Muscle layer of colon (tissue), 2 donors: ENCODE data around the gene CMIP.

Experiments used
- H3K27ac ChIP-seq: one replicate; pipeline ENCODE4 v1.7.0; 2013; ENCODE audit warnings: low read depth, mild to moderate bottlenecking, low read length, moderate library complexity
- H3K27me3 ChIP-seq, 2 donors: one replicate each; pipeline ENCODE4 v1.7.0; 2013; ENCODE audit warnings: low read length in 2 of 2, mild to moderate bottlenecking in 2 of 2; ENCODE audit not compliant: insufficient read depth in 2 of 2, control insufficient read depth in 1 of 2
- H3K36me3 ChIP-seq: one replicate; pipeline ENCODE4 v1.7.0; 2013; ENCODE audit warnings: mild to moderate bottlenecking, low read length; ENCODE audit not compliant: insufficient read depth
- H3K4me1 ChIP-seq: one replicate; pipeline ENCODE4 v1.7.0; 2013; ENCODE audit warnings: mild to moderate bottlenecking, low read length; ENCODE audit not compliant: insufficient read depth
- H3K4me3 ChIP-seq, 2 donors: one replicate each; pipeline ENCODE4 v1.7.0; 2013; ENCODE audit warnings: low read length in 2 of 2, low read depth in 1 of 2, mild to moderate bottlenecking in 1 of 2, moderate library complexity in 1 of 2
- H3K9ac ChIP-seq: one replicate; pipeline ENCODE4 v1.7.0; 2013; ENCODE audit warnings: low read length
- H3K9me3 ChIP-seq: one replicate; pipeline ENCODE4 v1.7.0; 2013; ENCODE audit warnings: mild to moderate bottlenecking, low read length
- donor health status: abdominal sarcoma.
- donor health status: Adenocarcinoma of cecum.

The CMIP gene

DNA sequence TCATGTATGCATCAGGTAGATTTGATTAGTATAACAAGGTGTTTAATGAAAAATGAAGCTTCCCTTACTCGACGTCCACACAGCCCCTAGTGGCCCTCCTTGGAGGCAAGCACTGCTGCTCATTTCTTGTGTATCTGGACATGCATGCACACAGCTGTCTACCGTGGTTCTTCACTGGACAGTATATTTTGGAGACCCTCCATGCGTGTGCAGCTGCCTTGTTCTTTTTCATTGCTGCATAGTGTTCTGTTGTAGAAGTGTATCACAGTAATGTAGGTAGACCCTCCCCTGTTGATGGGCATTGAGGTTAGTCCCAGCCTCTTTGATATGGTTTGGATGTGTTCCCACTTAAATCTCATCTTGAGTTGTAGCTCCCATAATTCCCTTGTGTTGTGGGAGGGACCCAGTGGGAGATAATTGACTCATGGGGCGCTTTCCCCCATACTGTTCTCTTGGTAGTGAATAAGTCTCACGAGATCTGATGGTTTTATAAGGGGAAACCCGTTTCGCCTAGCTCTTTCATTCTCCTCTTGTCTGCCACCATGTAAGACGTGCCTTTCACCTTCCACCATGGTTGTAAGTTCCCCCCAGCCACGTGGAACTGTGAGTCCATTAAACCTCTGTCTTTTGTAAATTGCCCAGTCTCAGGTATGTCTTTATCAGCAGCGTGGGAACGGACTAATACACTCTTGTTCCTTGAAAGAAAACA is 6.3 kb downstream of the CMIP start:
- Histone ChIP-seq H3K27ac (no peak overlapping the region), H3K4me1 (peaks cover 34% of the 10 kb centered on the region), H3K36me3 (no peaks in the 10 kb centered on the region), H3K27me3 (no peaks in the 10 kb centered on the region), H3K9ac (no peak overlapping the region), H3K4me3 (no peak overlapping the region), H3K9me3 (no peaks in the 10 kb centered on the region)

DNA sequence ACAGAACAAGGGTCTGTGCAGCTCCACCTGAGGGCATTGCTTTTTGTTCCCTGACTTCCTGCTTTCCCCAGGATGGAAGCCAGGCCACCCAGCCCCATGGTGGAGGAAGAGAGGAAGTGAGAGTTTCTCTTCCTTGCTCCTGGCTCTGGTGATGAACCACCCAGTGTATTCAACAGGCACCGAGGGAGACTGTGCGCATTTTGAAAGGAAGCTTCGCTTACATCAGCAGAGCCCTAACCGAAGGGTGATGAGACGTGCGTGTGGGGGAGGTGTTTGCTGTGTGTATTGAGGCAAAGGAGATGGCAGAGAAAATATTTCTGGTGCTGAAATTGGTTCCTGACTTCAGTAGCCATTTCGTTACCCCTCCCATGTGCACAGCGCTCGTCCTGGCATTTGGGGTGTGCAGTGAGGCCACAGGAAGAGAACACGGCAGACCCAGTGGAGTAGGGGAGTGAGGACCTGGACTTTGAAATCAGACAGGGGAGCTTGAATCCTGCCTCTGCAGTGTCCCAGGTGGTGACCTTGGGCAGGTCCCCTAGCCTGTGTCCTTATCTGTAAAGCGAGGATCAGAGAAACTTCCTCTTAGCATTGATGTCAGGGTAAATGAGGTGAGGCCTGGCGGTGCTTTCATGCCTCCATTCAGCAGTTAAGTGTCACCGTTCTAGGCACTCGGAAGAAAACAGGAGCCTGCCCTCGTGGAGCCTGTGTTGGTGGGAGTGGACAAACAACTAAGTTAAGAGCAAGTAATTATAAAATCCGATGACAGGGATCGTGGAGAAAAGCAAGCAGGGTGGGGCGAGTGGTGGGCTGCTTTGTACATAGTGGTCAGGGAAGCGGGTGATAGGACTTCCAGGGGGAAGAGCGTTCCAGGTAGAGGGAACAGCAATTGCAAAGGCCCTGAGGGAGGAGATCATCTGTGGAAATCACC is 7.4 kb downstream of the CMIP start:
- Histone ChIP-seq H3K36me3 (no peaks in the 10 kb centered on the region), H3K27me3 (no peaks in the 10 kb centered on the region), H3K9me3 (no peaks in the 10 kb centered on the region), H3K9ac (no peak overlapping the region), H3K27ac (peak overlapping the region; percentile 3), H3K4me1 (peaks cover 23% of the 10 kb centered on the region), H3K4me3 (no peak overlapping the region)

DNA sequence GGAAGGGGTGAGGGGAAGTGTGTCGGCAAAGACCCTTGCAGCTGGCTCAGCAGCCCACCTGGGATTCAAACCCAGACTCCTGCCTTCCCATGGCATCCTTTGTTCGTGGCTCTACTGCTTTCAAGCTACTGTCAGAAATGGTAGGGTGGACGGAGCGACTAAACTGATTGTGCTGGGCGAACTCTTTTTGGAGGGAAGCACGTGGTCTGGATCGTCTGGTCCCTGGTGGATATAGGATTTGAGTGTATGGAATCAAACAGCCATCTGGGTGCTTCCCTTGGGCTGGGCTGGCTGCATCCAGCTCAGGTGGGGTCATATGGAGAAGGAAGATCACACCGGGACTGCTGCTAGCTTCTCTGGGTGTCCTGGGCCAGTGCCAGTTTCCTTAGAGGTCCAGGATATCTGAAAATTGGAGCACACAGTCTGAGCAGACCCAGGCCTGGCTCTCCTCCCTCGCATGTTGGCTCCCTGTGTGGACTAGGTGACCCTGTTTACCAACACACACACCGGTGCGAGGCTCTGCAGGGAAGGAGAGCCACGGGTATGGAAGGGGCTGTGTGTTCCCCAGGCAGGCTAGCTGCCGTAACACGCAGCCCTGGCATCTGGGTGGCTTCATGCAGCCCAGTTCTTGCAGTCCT is 8.6 kb downstream of the CMIP start:
- Histone ChIP-seq H3K4me1 (peaks cover 11% of the 10 kb centered on the region), H3K36me3 (no peaks in the 10 kb centered on the region)

DNA sequence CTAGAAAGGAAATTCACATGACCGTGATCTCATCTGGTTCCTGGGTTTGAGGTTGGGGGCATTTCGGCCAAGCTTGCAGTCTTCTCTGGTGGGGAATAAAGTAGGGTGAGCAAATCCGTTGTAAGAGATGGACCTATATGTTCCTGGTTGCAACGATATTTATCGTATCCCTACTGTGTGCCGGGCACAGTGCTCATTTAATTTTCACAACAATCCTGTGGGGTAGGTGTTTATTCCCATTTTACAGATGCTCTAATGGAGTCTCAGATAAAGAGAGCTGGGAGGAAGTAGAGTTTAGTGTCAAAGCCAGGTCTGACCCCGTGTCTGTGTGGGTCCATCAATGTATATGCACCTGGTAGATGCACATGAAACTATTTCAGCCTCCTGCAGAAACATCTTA is 9.4 kb downstream of the CMIP start:
- Histone ChIP-seq H3K9ac (no peak overlapping the region), H3K27me3 (no peaks in the 10 kb centered on the region), H3K36me3 (no peaks in the 10 kb centered on the region), H3K27ac (no peak overlapping the region), H3K4me1 (peaks cover 5% of the 10 kb centered on the region), H3K9me3 (no peaks in the 10 kb centered on the region), H3K4me3 (no peak overlapping the region)

More for the DNA sequence above, 8.6 kb downstream of the CMIP start:
- Histone ChIP-seq H3K4me3 (no peak overlapping the region), H3K27ac (no peak overlapping the region), H3K9me3 (no peaks in the 10 kb centered on the region), H3K9ac (no peak overlapping the region), H3K27me3 (no peaks in the 10 kb centered on the region)

DNA sequence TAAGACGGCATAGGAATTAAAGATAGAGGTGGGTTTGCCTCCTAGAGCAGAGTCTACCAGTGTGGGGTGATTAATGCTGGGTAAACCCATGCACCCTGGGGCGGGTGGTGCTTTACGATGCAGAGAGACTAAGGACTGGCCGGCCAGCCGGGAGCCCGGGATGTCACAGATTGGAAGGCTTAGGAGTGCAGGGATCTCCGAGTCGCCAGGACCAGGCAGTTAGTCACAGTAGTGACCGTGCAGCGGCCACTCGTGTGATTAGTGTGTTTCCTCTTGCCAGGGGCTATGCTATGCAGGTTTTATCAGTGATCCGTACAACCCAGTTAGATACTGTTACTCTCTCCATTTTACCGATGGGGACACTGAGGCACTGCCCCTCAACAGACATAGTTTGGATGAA is 10.4 kb downstream of the CMIP start:
- H3K4me3 ChIP-seq = no peak overlapping the region
- H3K9me3 ChIP-seq = no peaks in the 10 kb centered on the region
- no peak overlapping the region for H3K27ac ChIP-seq
- H3K27me3 ChIP-seq = no peaks in the 10 kb centered on the region
- no peak overlapping the region for H3K9ac ChIP-seq
- peaks cover 5% of the 10 kb centered on the region for H3K4me1 ChIP-seq
- H3K36me3 ChIP-seq = no peaks in the 10 kb centered on the region

DNA sequence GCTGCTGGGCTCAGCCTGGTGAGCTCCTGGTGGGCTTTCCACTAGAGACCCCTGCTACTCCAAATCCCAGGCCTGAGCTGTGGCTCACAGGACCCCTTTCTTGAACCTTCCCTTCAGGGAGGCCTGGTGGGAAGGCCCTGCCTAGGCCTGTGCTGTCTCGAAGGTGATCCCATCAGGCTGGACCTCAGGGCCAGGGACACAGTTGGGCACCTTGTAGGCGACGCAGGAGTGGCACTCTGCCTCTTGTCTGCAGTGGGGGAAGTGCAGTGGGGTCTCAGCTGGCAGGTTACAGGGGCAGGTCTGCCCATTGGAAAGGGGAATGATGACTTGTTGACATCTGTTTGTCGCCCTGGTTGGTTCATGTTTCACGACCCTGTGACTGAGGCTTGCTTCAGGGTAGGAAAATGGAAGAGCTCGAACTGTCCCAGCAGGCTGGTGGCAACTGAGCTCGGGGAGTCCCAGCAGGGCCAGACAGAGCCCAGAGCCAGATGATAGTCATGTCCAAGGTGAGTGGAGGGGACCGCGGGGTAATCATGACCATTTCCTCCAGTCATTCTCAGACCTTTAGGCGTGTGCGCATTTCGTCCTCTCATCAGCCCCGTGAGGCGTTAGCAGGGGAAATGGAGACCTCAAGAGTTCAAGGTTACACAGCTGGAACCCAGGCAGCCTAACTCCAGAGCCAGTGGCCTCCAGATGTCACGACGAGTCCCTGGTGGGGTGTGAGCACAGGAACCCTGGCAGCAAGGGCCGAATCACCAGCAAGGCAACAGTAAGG is 11.3 kb downstream of the CMIP start:
- H3K4me1 ChIP-seq = peaks cover 5% of the 10 kb centered on the region
- no peak overlapping the region for H3K27ac ChIP-seq
- no peak overlapping the region for H3K9ac ChIP-seq
- no peak overlapping the region for H3K4me3 ChIP-seq
- H3K36me3 ChIP-seq = no peaks in the 10 kb centered on the region
- no peaks in the 10 kb centered on the region for H3K27me3 ChIP-seq
- H3K9me3 ChIP-seq = no peaks in the 10 kb centered on the region

DNA sequence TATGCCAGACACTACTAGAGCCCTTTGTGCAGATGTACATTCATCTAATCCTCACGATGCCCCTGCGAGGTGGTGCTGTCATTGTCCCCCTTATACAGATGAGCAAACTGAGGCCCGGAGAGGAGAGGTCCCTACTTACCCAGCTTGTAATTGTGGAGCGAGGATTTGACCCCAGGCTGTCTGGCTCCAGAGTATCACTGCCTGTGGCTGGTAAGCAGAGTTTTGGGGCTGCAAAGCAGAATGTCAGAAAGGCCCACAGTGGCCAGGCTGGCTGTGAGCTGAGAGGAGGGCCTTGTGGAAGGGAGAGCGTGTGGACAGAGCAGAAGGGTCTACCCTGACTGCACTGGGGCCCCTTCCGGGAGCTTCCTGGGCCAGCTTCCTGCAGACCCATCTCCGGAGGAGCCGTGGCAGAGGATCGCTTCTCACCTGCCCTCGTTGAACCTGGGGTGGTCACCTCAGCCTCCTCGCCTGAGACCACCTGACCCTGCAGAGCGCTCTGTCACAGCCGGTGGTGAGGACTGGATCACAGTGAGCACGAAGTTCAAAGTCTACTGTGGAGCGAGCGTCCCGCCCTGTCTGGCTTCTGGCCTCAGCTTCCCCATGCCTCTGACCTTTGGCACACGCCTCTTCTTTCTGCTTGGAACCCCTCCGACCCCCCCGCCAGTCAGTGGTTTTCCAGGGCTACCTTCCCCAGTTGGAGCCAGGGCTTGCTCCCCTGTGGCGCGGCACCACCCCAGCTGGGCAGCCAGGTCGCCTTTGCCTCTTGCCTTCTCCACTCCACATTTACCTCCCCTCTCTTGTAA is 12.1 kb downstream of the CMIP start:
- H3K4me1 ChIP-seq = peaks cover 5% of the 10 kb centered on the region
- H3K4me3 ChIP-seq = no peak overlapping the region
- H3K36me3 ChIP-seq = no peaks in the 10 kb centered on the region
- no peak overlapping the region for H3K27ac ChIP-seq
- H3K27me3 ChIP-seq = no peaks in the 10 kb centered on the region
- H3K9me3 ChIP-seq = no peaks in the 10 kb centered on the region
- no peak overlapping the region for H3K9ac ChIP-seq

DNA sequence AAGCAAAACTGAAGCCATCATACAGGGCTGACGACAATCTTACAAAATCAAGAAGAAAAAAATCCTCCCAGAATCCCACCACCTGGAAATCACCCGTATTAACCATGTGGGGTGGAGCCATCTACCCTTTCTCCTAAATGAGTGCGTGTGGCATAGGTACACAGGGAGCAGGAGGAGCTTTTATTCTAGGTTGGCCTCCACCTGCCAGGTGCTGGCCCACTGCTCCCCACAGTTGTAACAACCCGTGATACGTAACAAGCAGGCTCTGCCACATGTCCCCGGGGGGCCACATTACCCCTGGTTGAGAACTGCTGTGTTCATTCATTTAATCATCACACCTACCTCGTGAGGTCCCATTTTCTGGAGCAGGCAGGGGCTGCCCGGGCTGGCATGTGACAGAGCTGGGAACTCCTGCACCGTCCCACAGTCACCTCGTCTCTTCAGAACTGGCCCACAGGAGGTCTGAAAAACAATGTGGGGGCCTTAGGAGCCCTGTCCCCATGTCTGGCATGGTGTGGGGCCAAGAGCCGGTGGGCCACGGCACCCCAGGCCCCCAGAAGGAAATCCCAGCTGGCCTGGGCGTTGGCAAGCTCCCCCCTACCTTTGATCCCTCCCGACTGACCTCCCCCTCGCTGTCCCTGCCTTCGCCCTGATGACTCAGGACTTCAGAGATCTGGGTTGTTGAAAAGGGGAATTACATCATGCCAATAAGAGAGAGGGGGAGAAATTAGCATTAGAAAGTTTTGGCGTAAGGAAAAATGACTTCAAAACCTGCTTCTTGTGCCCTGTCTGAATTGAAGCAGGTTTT is 12.9 kb downstream of the CMIP start:
- Histone ChIP-seq H3K27me3 (no peaks in the 10 kb centered on the region), H3K27ac (no peak overlapping the region), H3K9ac (no peak overlapping the region), H3K9me3 (no peaks in the 10 kb centered on the region), H3K4me3 (no peak overlapping the region), H3K4me1 (peaks cover 5% of the 10 kb centered on the region), H3K36me3 (no peaks in the 10 kb centered on the region)

DNA sequence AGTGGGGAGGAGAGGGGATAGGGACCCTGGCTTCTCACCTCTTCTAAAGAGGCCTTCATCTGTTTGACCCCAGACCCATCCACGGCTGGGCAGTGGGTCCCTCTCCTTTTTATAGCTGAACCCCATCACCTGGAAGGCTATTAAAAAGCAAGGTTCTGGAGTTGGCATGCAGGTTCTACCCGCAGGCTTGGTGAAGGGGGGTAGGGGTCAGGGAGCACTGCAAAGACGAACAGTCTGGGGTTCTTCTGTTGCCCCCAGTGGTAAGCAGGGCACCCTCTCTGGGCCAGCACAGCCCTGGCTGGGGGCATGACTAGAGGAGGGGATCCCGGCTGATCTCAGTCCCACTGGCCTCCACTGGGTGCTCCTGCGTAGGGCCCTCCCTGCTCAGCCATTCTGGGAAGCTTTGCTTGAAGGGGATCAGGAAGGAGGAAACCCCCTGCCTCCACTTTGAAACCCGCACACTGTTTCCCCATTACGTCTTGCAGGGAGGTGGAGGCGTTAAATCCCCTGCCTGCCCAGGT is 13.6 kb downstream of the CMIP start:
- Histone ChIP-seq H3K4me3 (no peak overlapping the region), H3K9ac (no peak overlapping the region), H3K9me3 (no peaks in the 10 kb centered on the region), H3K27ac (no peak overlapping the region), H3K36me3 (no peaks in the 10 kb centered on the region), H3K27me3 (no peaks in the 10 kb centered on the region), H3K4me1 (peaks cover 1% of the 10 kb centered on the region)
